ENCODE results near the gene FNBP1. TPM values are rescaled to one million over a fixed set of nuclear protein-coding genes. Genes with fewer than 3 reads are reported as not detected.

The FNBP1 gene
- total RNA-seq, 1 donor from 2014 or later, result 50.0 TPM

- no peak overlapping the region for H3K27ac ChIP-seq
- ATAC-seq, result no peak
- no peaks in the 10 kb centered on the region for H3K27me3 ChIP-seq
- H3K4me1 ChIP-seq, result no peaks in the 10 kb centered on the region
- H3K36me3 ChIP-seq, result peaks cover 11% of the 10 kb centered on the region
- no peak for TF ChIP-seq CTCF (IDR thresholded peaks at IDR 0.05)
- intact Hi-C loops (cut with DNase I), result no loop called here
- H3K9me3 ChIP-seq, result no peaks in the 10 kb centered on the region
- DNase-seq, result no peak
- no peak overlapping the region for H3K4me3 ChIP-seq
Measured at GRCh38 chr9:129918296-129918950, 124.6 kb downstream of the FNBP1 start.

- H3K27me3 ChIP-seq, result no peaks in the 10 kb centered on the region
- H3K36me3 ChIP-seq, result peaks cover 3% of the 10 kb centered on the region
- TF ChIP-seq CTCF (IDR thresholded peaks at IDR 0.05), result no peak
- H3K9me3 ChIP-seq, result no peaks in the 10 kb centered on the region
- no peak for DNase-seq
- no peak for ATAC-seq
- no peak overlapping the region for H3K4me3 ChIP-seq
- intact Hi-C loops (cut with DNase I), result no loop called here
- no peaks in the 10 kb centered on the region for H3K4me1 ChIP-seq
- no peak overlapping the region for H3K27ac ChIP-seq
Measured at GRCh38 chr9:129916707-129917106, 126.3 kb downstream of the FNBP1 start.

- intact Hi-C loops (cut with DNase I), result no loop called here
- Histone ChIP-seq H3K36me3 (peaks cover 13% of the 10 kb centered on the region), H3K4me3 (no peak overlapping the region), H3K9me3 (no peaks in the 10 kb centered on the region), H3K27me3 (no peaks in the 10 kb centered on the region), H3K27ac (no peak overlapping the region), H3K4me1 (no peaks in the 10 kb centered on the region)
- no peak for TF ChIP-seq CTCF (IDR thresholded peaks at IDR 0.05)
- DNase-seq (no peak), ATAC-seq (no peak)
Measured at GRCh38 chr9:129914051-129914450, 128.9 kb downstream of the FNBP1 start.

GRCh38 chr9:129910628-129911567, 132.1 kb downstream of the FNBP1 start:
- TF ChIP-seq CTCF (IDR thresholded peaks at IDR 0.05), result no peak
- Histone ChIP-seq H3K36me3 (peaks cover 40% of the 10 kb centered on the region), H3K27me3 (no peaks in the 10 kb centered on the region), H3K27ac (no peak overlapping the region), H3K9me3 (no peaks in the 10 kb centered on the region), H3K4me3 (no peak overlapping the region), H3K4me1 (no peaks in the 10 kb centered on the region)
- DNase-seq, result no peak
- intact Hi-C loops (cut with DNase I), result no loop called here
- peak; percentile 69 for ATAC-seq

- H3K4me1 ChIP-seq, result no peaks in the 10 kb centered on the region
- no peak for ATAC-seq
- DNase-seq, result no peak
- peaks cover 45% of the 10 kb centered on the region for H3K36me3 ChIP-seq
- TF ChIP-seq CTCF (IDR thresholded peaks at IDR 0.05), result no peak
- no peak overlapping the region for H3K27ac ChIP-seq
- H3K27me3 ChIP-seq, result no peaks in the 10 kb centered on the region
- intact Hi-C loops (cut with DNase I), result no loop called here
- H3K9me3 ChIP-seq, result no peaks in the 10 kb centered on the region
- H3K4me3 ChIP-seq, result no peak overlapping the region
Measured at GRCh38 chr9:129909851-129910250, 133.1 kb downstream of the FNBP1 start.

Data from upper lobe of right lung (tissue), 1 donor.